ENCODE results near the gene ZNF219.
A peak's percentile ranks its signal among the peaks of the same experiment; 100 is the strongest.
"Not testable (repeated sequence)": the region's sequence is repeated elsewhere in the genome, so short reads cannot be mapped to it uniquely, and the experiment has no call there.

ZNF219 gene

GRCh38 chr14:21047378-21047781 lies 51.1 kb downstream of the ZNF219 start:
- Mint-ChIP-seq H3K27ac (peak overlapping the region in 1 of 3 experiments; percentile 23), H3K4me3 (no peak overlapping the region), H3K27me3 (ENCODE audit: low read depth) (no peaks in the 10 kb centered on the region), H3K9me3 (no peaks in the 10 kb centered on the region), H3K4me1 (peaks cover 29% of the 10 kb centered on the region), H3K36me3 (ENCODE audit: low read depth) (no peaks in the 10 kb centered on the region)
- TF ChIP-seq CTCF (IDR thresholded peaks at IDR 0.05; ENCODE audit: unreplicated experiment in 3 of 3) = no peak

- no peak overlapping the region for H3K27ac Mint-ChIP-seq
- H3K4me1 Mint-ChIP-seq = peaks cover 46% of the 10 kb centered on the region
- H3K36me3 Mint-ChIP-seq (ENCODE audit: low read depth) = no peaks in the 10 kb centered on the region
- H3K4me3 Mint-ChIP-seq = no peak overlapping the region
- H3K9me3 Mint-ChIP-seq = no peaks in the 10 kb centered on the region
- no peak for TF ChIP-seq CTCF (IDR thresholded peaks at IDR 0.05; ENCODE audit: unreplicated experiment in 3 of 3)
- H3K27me3 Mint-ChIP-seq (ENCODE audit: low read depth) = no peaks in the 10 kb centered on the region
Measured at GRCh38 chr14:21043974-21044618, 54.4 kb downstream of the ZNF219 start.

- Mint-ChIP-seq H3K9me3 (no peaks in the 10 kb centered on the region), H3K36me3 (ENCODE audit: low read depth) (no peaks in the 10 kb centered on the region), H3K27ac (peak overlapping the region; percentile 34 to 58 (median 46)), H3K4me3 (no peak overlapping the region), H3K27me3 (ENCODE audit: low read depth) (no peaks in the 10 kb centered on the region), H3K4me1 (peaks cover 49% of the 10 kb centered on the region)
- no peak for TF ChIP-seq CTCF (IDR thresholded peaks at IDR 0.05; ENCODE audit: unreplicated experiment in 3 of 3)
Measured at GRCh38 chr14:21043387-21043973, 55.0 kb downstream of the ZNF219 start.

GRCh38 chr14:21042918-21043317 lies 55.5 kb downstream of the ZNF219 start:
- TF ChIP-seq CTCF (IDR thresholded peaks at IDR 0.05; ENCODE audit: unreplicated experiment in 3 of 3) = no peak
- H3K27me3 Mint-ChIP-seq (ENCODE audit: low read depth) = no peaks in the 10 kb centered on the region
- H3K9me3 Mint-ChIP-seq = no peaks in the 10 kb centered on the region
- H3K36me3 Mint-ChIP-seq (ENCODE audit: low read depth) = no peaks in the 10 kb centered on the region
- H3K4me1 Mint-ChIP-seq = peaks cover 52% of the 10 kb centered on the region
- no peak overlapping the region for H3K4me3 Mint-ChIP-seq
- H3K27ac Mint-ChIP-seq = peak overlapping the region in 2 of 3 experiments; percentile 34 to 58

- Mint-ChIP-seq H3K9me3 (no peaks in the 10 kb centered on the region), H3K27me3 (ENCODE audit: low read depth) (no peaks in the 10 kb centered on the region), H3K4me1 (peaks cover 61% of the 10 kb centered on the region), H3K27ac (peak within 1 kb of the TSS; percentile 34 to 83 (median 58)), H3K36me3 (ENCODE audit: low read depth) (no peaks in the 10 kb centered on the region), H3K4me3 (no peak within 1 kb of the TSS)
- no peak for TF ChIP-seq CTCF (IDR thresholded peaks at IDR 0.05; ENCODE audit: unreplicated experiment in 3 of 3)
Measured at GRCh38 chr14:21041676-21042433, 56.6 kb downstream of the ZNF219 start, which contains the start of gene RNASE7. Gene RNASE7 (plus strand): TSS chr14:21042362. CDS start chr14:21042993, 631 bp downstream.

- peaks cover 62% of the 10 kb centered on the region for H3K4me1 Mint-ChIP-seq
- not testable (repeated sequence) for H3K4me3 Mint-ChIP-seq; H3K9me3 Mint-ChIP-seq; H3K27me3 Mint-ChIP-seq (ENCODE audit: low read depth); H3K36me3 Mint-ChIP-seq (ENCODE audit: low read depth)
- H3K27ac Mint-ChIP-seq = peak overlapping the region in 1 of 3 experiments; percentile 66
Measured at GRCh38 chr14:21040941-21041340, 57.5 kb downstream of the ZNF219 start.
